NB4 (cell line): ENCODE measurements around the gene GOSR2.

Experiments used
- MAX ChIP-seq: IDR thresholded peaks from 2 replicates; pipeline ENCODE4 v1.6.1; 2011; ENCODE audit warnings: low read depth, low read length
- POLR2A ChIP-seq: IDR thresholded peaks from 2 replicates; pipeline ENCODE4 v1.6.1; 2011; ENCODE audit warnings: mild to moderate bottlenecking; ENCODE audit not compliant: insufficient read length; ENCODE audit errors: extremely low read depth
- TF ChIP-seq, protein P1 (sequence below): IDR thresholded peaks from one replicate; pipeline ENCODE4 v1.5.1; 2012; ENCODE audit warnings: low read depth, low read length

GRCh38 chr17:46943501-46944393, 20.8 kb downstream of the GOSR2 start:
- TF ChIP-seq, protein P1, sequence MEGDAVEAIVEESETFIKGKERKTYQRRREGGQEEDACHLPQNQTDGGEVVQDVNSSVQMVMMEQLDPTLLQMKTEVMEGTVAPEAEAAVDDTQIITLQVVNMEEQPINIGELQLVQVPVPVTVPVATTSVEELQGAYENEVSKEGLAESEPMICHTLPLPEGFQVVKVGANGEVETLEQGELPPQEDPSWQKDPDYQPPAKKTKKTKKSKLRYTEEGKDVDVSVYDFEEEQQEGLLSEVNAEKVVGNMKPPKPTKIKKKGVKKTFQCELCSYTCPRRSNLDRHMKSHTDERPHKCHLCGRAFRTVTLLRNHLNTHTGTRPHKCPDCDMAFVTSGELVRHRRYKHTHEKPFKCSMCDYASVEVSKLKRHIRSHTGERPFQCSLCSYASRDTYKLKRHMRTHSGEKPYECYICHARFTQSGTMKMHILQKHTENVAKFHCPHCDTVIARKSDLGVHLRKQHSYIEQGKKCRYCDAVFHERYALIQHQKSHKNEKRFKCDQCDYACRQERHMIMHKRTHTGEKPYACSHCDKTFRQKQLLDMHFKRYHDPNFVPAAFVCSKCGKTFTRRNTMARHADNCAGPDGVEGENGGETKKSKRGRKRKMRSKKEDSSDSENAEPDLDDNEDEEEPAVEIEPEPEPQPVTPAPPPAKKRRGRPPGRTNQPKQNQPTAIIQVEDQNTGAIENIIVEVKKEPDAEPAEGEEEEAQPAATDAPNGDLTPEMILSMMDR, result no peak
- TF ChIP-seq POLR2A (no peak), MAX (0 out of 2 replicates have a peak, but pooled peaks have one; percentile 25)
